ENCODE measurements around the gene OR2H2.
A peak's percentile ranks its signal among the peaks of the same experiment; 100 is the strongest.

Gene OR2H2

GRCh38 chr6:29631209-29631810 is 46.4 kb downstream of the OR2H2 start:
- no peak for DNase-seq

- DNase-seq: peak; percentile 37
Observed at GRCh38 chr6:29631860-29632731, 47.2 kb downstream of the OR2H2 start.

GRCh38 chr6:29632789-29633533 is 48.0 kb downstream of the OR2H2 start, which contains the start of gene GABBR1:
Gene GABBR1, minus strand, starts transcription at chr6:29633183. Its CDS starts 798 bp downstream, at chr6:29632385.
- DNase-seq: peak; percentile 75

GRCh38 chr6:29633534-29633905 is 48.6 kb downstream of the OR2H2 start:
- DNase-seq: peak; percentile 28

DNA sequence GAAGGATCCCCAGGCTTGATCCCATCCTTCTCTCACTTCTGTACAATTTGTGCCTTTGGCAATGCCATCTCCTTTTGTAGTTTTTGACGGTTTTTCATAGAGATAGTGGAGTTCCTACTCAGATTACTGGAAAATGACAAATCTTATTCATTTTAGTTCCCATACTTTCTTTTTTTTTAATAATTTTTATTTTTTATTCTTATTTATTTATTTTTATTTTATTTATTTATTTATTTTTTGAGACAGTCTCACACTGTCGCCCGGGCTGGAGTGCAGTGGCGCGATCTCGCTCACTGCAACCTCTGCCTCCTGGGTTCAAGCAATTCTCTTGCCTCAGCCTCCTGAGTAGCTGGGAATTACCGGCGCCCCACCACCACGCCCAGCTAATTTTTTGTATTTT is 52.3 kb downstream of the OR2H2 start:
- no peak for DNase-seq

Measured in midbrain (tissue), 1 donor.